Thyroid gland (tissue), 4 donors: ENCODE results near the gene SLC31A2. TPM values are rescaled to one million over a fixed set of nuclear protein-coding genes. Genes with fewer than 3 reads are reported as not detected.
"Not testable (repeated sequence)": the region's sequence is repeated elsewhere in the genome, so short reads cannot be mapped to it uniquely, and the experiment has no call there.

Experiments
- DNase-seq, 2 donors: peaks; one replicate each; pipeline ENCODE4 v3.0.0-alpha.2; 2019
- H3K27ac ChIP-seq, 3 donors: fragments of 200-600 bp; sonication (generic); 1 replicate in 2 of 3; 2 replicates in 1 of 3; pipeline ENCODE4 v1.5.1; 2016 to 2019; ENCODE audit warnings: mild to moderate bottlenecking in 1 of 3, moderate library complexity in 1 of 3
- H3K27me3 ChIP-seq: fragments of 200-600 bp; sonication (generic); one replicate; pipeline ENCODE4 v1.5.1; 2019
- H3K36me3 ChIP-seq, 2 donors: fragments of 200-600 bp; sonication (generic); one replicate each; pipeline ENCODE4 v1.5.1; 2016 to 2019
- H3K4me1 ChIP-seq, 2 donors: fragments of 200-600 bp; sonication (generic); one replicate each; pipeline ENCODE4 v1.5.1; 2017 to 2019
- H3K4me3 ChIP-seq, 3 donors: fragments of 200-600 bp; sonication (generic); replicated peaks in 1 of 3; 1 replicate in 2 of 3; 2 replicates in 1 of 3; pipeline ENCODE4 v1.5.1; 2016; ENCODE audit warnings: mild to moderate bottlenecking in 1 of 3
- H3K9me3 ChIP-seq: fragments of 200-600 bp; sonication (generic); one replicate; pipeline ENCODE4 v1.5.1; 2017
- CTCF ChIP-seq, 6 experiments: fragments of 200-600 bp in 3 of 6; fragments of 450-650 bp in 3 of 6; sonication (generic) in 3 of 6; IDR thresholded peaks; one replicate each; pipeline ENCODE4 v1.5.1; 2016 to 2019; ENCODE audit warnings: antibody characterized with exemption in 6 of 6, mild to moderate bottlenecking in 2 of 6, inconsistent platforms in 1 of 6, moderate library complexity in 1 of 6
- POLR2A ChIP-seq, 2 donors: fragments of 450-650 bp; IDR thresholded peaks; one replicate each; pipeline ENCODE4 v1.6.1; 2017; ENCODE audit warnings: antibody characterized with exemption in 2 of 2, mild to moderate bottlenecking in 2 of 2, moderate library complexity in 1 of 2
- WGBS, 2 donors: methylation state at CpG; one replicate each; pipeline ENCODE4 v1.1.5; 2017; 5-methylcytosine and 5-hydroxymethylcytosine counted together
- intact Hi-C: fragments of 100-400 bp; cut with DNase I; formaldehyde crosslinking; loops from one replicate; pipeline ENCODE4 v1.15.1; 2023
- total RNA-seq, 4 donors: library from RNA; depleted of rRNA; stranded (reverse); fragments of >200 nt; gene quantifications; one replicate each; pipeline ENCODE4 v1.2.3, GENCODE V29; 2016

SLC31A2 gene
- total RNA-seq, 4 donors from 2014 or later = 12.4 to 27.5 (median 18.3) TPM

- Histone ChIP-seq H3K4me3 (no peak overlapping the region), H3K9me3 (no peaks in the 10 kb centered on the region), H3K4me1 (no peaks in the 10 kb centered on the region), H3K27ac (no peak overlapping the region), H3K27me3 (no peaks in the 10 kb centered on the region), H3K36me3 (no peaks in the 10 kb centered on the region)
- intact Hi-C loops = no loop called here
- no peak for TF ChIP-seq CTCF (IDR thresholded peaks at IDR 0.05)
- DNase-seq = no peak
- WGBS, 2 donors = 61 to 62% methylated on average over 3 of the region's 3 CpGs
Measured at GRCh38 chr9:113138760-113139159, 12.0 kb upstream of the SLC31A2 start.

DNA sequence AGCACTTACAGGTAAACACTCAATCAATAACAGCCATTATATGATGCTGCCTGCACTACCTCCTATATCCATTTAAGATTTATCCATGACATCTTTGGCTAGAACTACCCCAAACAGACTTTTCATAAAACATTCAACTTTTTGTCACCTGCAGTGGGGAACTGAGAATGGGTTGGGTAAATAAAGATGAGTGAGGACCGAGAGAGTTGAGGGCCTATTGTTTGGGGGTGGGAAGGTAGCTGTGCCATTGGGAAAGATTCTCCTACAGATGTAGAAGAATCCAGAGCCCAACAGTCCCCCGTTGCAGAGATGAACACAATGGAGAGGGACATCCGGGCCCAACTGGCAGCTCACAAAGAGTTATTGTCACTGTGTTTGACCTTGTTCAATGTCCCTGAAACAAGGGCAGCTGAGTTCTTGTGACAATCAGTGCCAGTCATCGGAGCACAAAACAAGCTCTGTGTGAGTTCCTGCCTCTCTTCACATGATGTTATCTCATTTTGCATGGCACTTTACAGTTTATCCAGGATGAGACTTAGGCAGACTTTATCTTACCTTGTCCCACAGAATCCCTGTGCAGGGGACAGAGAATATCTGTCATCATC lies 11.5 kb upstream of the SLC31A2 start:
- H3K4me3 ChIP-seq = no peak overlapping the region
- 59 to 78% methylated on average over 4 of the region's 4 CpGs for WGBS, 2 donors
- intact Hi-C loops = no loop called here
- no peak for DNase-seq
- H3K36me3 ChIP-seq = no peaks in the 10 kb centered on the region
- no peak for TF ChIP-seq CTCF (IDR thresholded peaks at IDR 0.05)
- TF ChIP-seq POLR2A (IDR thresholded peaks at IDR 0.05) = no peak
- no peaks in the 10 kb centered on the region for H3K27me3 ChIP-seq
- H3K4me1 ChIP-seq = no peaks in the 10 kb centered on the region
- H3K27ac ChIP-seq = no peak overlapping the region
- no peaks in the 10 kb centered on the region for H3K9me3 ChIP-seq

GRCh38 chr9:113139953-113140352 lies 10.9 kb upstream of the SLC31A2 start:
- Histone ChIP-seq H3K4me1 (no peaks in the 10 kb centered on the region), H3K27ac (no peak overlapping the region), H3K9me3 (no peaks in the 10 kb centered on the region), H3K4me3 (no peak overlapping the region), H3K27me3 (no peaks in the 10 kb centered on the region), H3K36me3 (no peaks in the 10 kb centered on the region)
- TF ChIP-seq CTCF (IDR thresholded peaks at IDR 0.05) (no peak), POLR2A (IDR thresholded peaks at IDR 0.05) (no peak)
- WGBS, 2 donors = 77% methylated on average over 5 of the region's 5 CpGs
- DNase-seq = no peak
- intact Hi-C loops = no loop called here

GRCh38 chr9:113140896-113141295 lies 9.9 kb upstream of the SLC31A2 start:
- H3K4me1 ChIP-seq, DNase-seq, intact Hi-C loops, H3K4me3 ChIP-seq, H3K36me3 ChIP-seq, H3K9me3 ChIP-seq, H3K27ac ChIP-seq, H3K27me3 ChIP-seq: not testable (repeated sequence)
- WGBS, 2 donors = 86 to 95% methylated on average over 9 of the region's 9 CpGs

DNA sequence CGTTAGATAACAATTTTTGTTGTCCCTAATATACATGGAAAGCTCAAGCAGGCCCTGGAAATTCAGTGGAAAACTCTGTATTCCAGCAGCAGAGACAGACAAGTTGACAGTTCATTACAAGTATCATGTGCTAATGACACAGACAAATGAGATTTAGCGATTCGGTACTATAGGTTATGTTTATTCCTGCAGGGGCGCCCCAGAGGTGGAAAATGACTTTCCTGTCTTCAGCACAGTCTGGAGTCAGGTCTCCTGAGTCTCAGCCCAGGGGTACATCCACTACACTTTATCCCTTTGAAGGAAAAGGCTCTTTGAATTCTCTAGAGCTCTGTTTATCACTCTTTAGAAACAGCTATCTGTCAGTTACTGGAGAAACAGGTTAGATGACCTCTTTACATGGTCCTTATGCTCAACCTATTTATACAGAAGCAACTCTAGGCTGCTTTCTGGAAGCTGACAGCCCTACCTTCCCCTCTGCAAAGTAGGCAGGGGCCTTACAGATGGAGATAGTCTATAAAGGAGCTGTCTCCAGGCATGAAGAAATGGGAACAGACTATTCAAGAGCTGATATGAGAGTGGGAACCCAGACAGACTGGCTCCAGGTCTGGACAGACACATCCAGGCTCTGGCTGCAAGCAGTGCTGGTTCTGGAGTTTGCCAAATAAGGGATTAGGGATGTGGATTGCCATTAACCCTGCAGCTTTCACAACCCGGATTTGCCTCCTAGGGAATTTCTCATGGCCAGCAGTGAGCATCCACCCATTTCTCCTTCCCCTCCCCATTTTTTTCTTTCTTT lies 7.2 kb upstream of the SLC31A2 start:
- intact Hi-C loops = no loop called here
- no peak overlapping the region for H3K27ac ChIP-seq
- no peak for DNase-seq
- TF ChIP-seq CTCF (IDR thresholded peaks at IDR 0.05) = no peak
- TF ChIP-seq POLR2A (IDR thresholded peaks at IDR 0.05) = no peak
- H3K4me3 ChIP-seq = no peak overlapping the region
- no peaks in the 10 kb centered on the region for H3K4me1 ChIP-seq
- WGBS, 2 donors = 75 to 78% methylated on average over 5 of the region's 5 CpGs
- no peaks in the 10 kb centered on the region for H3K9me3 ChIP-seq
- no peaks in the 10 kb centered on the region for H3K36me3 ChIP-seq
- no peaks in the 10 kb centered on the region for H3K27me3 ChIP-seq
